Erythroblast (primary cell): ENCODE results near the gene AKT2.

Experiments
- GATA1 ChIP-seq: IDR thresholded peaks from 2 replicates; pipeline ENCODE4 v1.6.1; 2011; ENCODE audit warnings: low read depth, mild to moderate bottlenecking, control low read depth, low read length, moderate library complexity
- POLR2A ChIP-seq: IDR thresholded peaks from 2 replicates; pipeline ENCODE4 v1.6.1; 2011; ENCODE audit warnings: mild to moderate bottlenecking, low read length

- TF ChIP-seq POLR2A (no peak), GATA1 (no peak)
Observed at GRCh38 chr19:40251244-40251643, 33.9 kb downstream of the AKT2 start.
